Measurements from ENCODE around the gene HAAO. TPM values are rescaled to one million over a fixed set of nuclear protein-coding genes. Genes with fewer than 3 reads are reported as not detected.
"Not testable (repeated sequence)": the region's sequence is repeated elsewhere in the genome, so short reads cannot be mapped to it uniquely, and the experiment has no call there.

The HAAO gene
- total RNA-seq, 1 donor from 2014 or later = 4.9 TPM

DNA sequence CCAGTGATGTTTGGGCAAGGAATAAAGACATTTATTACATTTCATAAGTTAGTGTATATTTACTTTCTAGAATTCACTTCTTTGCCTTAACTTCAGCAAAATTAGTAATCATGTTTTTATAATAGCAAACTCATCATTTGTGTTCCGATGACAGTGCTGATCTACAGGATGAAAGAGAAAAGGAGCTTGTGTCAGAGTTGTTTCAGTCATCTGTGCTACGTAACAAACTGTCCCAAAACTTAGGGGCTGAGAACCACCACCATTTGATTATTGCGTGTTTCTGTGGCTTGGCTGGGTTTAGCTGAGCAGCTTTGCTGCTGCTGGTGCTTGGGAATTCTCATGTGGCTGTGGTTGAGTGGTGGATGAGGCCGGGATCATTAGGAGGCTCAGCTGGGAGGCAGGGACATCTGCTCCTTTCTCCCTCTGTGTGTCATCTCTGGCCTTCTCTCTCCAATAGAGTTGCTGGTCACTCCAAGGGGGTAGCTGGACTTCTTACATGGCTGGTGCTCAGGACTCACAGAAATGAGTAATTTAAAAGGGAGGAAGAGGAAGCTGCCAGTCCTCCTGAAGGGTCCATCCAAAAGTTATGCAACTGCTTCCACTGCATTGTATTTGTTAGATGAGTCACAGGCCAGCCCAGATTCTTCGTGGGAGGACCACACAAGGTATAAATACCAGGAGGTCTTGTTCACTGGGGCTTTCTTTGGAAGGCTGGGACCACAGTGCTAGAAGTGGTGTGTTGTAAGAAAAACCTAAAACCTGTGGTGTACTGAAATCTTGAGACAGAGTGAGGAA, 43.4 kb upstream of the HAAO start:
- peaks cover 10% of the 10 kb centered on the region for H3K4me1 Mint-ChIP-seq
- DNase-seq (ENCODE audit: low read depth, low spot score) = no peak
- H3K9me3 Mint-ChIP-seq = peaks cover 2% of the 10 kb centered on the region
- no peak overlapping the region for H3K27ac Mint-ChIP-seq (ENCODE audit: unreplicated experiment)
- H3K4me3 Mint-ChIP-seq = no peak overlapping the region
- no peaks in the 10 kb centered on the region for H3K36me3 Mint-ChIP-seq (ENCODE audit: low read depth)
- no peaks in the 10 kb centered on the region for H3K27me3 Mint-ChIP-seq (ENCODE audit: low read depth)
- TF ChIP-seq, protein P1, sequence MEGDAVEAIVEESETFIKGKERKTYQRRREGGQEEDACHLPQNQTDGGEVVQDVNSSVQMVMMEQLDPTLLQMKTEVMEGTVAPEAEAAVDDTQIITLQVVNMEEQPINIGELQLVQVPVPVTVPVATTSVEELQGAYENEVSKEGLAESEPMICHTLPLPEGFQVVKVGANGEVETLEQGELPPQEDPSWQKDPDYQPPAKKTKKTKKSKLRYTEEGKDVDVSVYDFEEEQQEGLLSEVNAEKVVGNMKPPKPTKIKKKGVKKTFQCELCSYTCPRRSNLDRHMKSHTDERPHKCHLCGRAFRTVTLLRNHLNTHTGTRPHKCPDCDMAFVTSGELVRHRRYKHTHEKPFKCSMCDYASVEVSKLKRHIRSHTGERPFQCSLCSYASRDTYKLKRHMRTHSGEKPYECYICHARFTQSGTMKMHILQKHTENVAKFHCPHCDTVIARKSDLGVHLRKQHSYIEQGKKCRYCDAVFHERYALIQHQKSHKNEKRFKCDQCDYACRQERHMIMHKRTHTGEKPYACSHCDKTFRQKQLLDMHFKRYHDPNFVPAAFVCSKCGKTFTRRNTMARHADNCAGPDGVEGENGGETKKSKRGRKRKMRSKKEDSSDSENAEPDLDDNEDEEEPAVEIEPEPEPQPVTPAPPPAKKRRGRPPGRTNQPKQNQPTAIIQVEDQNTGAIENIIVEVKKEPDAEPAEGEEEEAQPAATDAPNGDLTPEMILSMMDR (conservative IDR thresholded peaks at IDR 0.05) = no peak

DNA sequence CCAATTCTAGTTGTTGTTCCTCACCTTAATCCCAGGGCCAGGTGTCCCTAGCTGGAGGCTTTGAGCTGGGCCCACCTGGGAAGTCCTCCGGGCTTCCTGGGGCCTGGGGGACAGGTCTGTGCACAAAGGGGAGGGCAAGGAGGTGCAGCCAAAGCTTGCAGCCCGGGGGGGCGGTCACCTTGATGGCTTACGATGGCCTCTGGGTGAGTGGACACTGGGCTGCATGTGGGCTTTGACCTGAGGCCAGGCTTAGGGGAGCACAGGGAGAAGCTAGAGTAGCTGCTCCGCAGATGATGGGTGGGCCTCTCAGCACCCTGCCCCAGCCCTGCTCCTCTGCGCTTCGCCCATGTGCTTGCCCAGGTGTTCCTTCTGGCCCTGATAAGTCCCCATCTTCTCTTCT, 41.8 kb upstream of the HAAO start:
- DNase-seq (ENCODE audit: low read depth, low spot score) = no peak
- Mint-ChIP-seq H3K27me3 (ENCODE audit: low read depth) (no peaks in the 10 kb centered on the region), H3K9me3 (peaks cover 2% of the 10 kb centered on the region), H3K36me3 (ENCODE audit: low read depth) (no peaks in the 10 kb centered on the region), H3K4me1 (no peaks in the 10 kb centered on the region), H3K27ac (ENCODE audit: unreplicated experiment) (no peak overlapping the region), H3K4me3 (no peak overlapping the region)
- TF ChIP-seq, protein P1 (conservative IDR thresholded peaks at IDR 0.05) = no peak

DNA sequence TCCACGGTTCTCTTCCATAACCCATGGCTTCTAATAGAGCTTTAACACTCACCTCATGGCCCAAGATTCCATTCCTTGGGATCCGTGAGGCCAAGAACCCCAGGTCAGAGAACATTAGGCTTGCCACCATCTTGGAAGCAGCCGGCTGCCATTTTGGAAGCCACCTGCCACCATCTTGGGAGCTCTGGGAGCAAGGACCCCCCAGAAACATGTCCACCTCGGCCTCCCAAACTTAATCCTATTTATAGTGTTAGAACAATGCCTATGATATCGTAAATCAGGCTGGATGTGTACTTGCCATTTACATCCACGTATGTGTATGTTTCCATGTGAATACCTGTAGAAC, 39.9 kb upstream of the HAAO start:
- H3K9me3 Mint-ChIP-seq = peaks cover 2% of the 10 kb centered on the region
- H3K4me3 Mint-ChIP-seq = no peak overlapping the region
- peaks cover 13% of the 10 kb centered on the region for H3K4me1 Mint-ChIP-seq
- no peak for DNase-seq (ENCODE audit: low read depth, low spot score)
- H3K27me3 Mint-ChIP-seq (ENCODE audit: low read depth) = peaks cover 2% of the 10 kb centered on the region
- TF ChIP-seq, protein P1 (conservative IDR thresholded peaks at IDR 0.05) = no peak
- peak overlapping the region; percentile 64 for H3K27ac Mint-ChIP-seq (ENCODE audit: unreplicated experiment)
- H3K36me3 Mint-ChIP-seq (ENCODE audit: low read depth) = no peaks in the 10 kb centered on the region

DNA sequence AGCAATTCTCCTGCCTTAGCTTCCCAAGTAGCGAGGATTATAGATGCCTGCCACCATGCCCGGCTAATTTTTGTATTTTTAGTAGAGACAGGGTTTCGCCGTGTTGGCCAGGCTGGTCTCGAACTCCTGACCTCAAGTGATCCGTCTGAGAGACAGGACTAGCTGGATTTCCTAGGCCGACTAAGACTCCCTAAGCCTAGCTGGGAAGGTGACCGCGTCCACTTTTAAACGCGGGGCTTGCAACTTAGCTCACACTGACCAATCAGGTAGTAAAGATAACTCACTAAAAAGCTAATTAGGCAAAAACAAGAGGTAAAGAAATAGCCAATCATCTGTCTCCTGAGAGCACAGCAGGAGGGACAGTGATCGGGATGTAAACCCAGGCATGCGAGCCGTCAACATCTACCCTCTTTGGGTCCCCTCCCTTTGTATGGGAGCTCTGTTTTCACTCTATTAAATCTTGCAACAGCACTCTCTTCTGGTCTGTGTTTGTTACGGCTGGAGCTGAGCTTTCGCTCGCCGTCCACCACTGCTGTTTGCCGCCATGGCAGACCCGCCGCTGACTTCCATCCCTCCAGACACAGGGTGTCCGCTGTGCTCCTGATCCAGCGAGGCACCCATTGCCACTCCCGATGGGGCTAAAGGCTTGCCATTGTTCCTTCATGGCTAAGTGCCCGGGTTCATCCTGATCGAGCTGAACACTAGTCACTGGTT, 39.3 kb upstream of the HAAO start:
- Mint-ChIP-seq H3K27ac (ENCODE audit: unreplicated experiment) (peak overlapping the region; percentile 64), H3K4me1 (peaks cover 13% of the 10 kb centered on the region)
- not testable (repeated sequence) for H3K36me3 Mint-ChIP-seq (ENCODE audit: low read depth); H3K4me3 Mint-ChIP-seq; H3K9me3 Mint-ChIP-seq; H3K27me3 Mint-ChIP-seq (ENCODE audit: low read depth); DNase-seq (ENCODE audit: low read depth, low spot score)

DNA sequence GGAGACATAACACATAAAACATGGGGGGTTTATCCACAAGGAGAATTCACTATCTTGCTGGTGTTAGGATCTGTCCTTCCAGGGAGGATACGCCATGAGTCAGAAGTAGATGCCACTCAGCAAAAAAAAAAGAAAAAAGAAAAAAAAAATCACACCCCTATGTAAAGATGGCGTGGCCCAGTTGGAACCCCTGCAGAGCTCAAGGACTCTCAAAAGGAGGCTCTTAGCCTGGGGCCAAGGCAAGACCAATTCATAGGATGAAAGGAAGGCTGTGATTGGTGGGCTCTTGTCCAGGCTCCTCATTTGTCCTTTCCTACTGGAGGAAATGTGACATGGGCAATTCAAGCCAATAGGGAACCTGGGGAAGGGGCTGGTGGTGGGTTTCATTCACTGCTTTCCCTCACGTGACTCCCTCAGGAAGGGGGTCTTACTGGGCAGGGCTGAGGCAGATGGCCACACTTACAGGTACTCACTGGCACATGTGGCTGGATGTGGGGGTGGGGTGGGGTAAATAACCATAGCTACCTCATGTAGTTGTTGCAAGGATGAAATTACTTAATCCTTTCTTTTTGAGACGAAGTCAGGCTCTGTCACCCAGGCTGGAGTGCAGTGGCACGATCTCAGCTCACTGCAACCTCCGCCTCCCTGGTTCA, 38.7 kb upstream of the HAAO start:
- Mint-ChIP-seq H3K27me3 (ENCODE audit: low read depth) (peaks cover 2% of the 10 kb centered on the region), H3K27ac (ENCODE audit: unreplicated experiment) (peak overlapping the region; percentile 21), H3K4me3 (no peak overlapping the region), H3K4me1 (peaks cover 13% of the 10 kb centered on the region), H3K36me3 (ENCODE audit: low read depth) (no peaks in the 10 kb centered on the region), H3K9me3 (peaks cover 2% of the 10 kb centered on the region)
- no peak for DNase-seq (ENCODE audit: low read depth, low spot score)
- TF ChIP-seq, protein P1 (conservative IDR thresholded peaks at IDR 0.05) = no peak

Data from neural crest cell (in vitro differentiated cells).